Activated naive CD4-positive, alpha-beta T cell treated with Interleukin-2 at 50 U/mL for 16 hours (primary cell): ENCODE measurements around the gene FANCL.
"Not testable (repeated sequence)": the region's sequence is repeated elsewhere in the genome, so short reads cannot be mapped to it uniquely, and the experiment has no call there.

Experiments used
- DNase-seq: peaks from one replicate; pipeline ENCODE4 v3.0.0-alpha.2; 2020

Gene FANCL

GRCh38 chr2:58138396-58139030 is 102.6 kb downstream of the FANCL start:
- no peak for DNase-seq

DNA sequence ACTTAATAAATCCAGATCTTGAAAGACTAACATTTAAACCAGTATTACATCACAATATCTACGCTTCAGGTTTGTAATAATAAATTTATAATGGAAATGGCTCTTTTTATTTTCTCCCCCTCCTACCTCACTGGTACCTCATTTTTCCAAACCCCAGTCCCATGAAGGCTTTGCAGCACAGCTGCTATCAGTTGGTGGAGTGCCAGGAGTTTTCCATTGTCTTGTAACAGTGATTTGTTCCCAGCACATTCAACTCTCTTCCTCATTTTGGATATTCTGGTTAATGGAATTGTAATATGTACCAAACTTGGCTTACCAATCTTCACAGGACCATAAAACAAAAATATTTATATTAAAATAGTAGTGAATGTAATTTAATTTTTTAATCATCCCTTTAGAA is 103.3 kb downstream of the FANCL start:
- no peak for DNase-seq

DNA sequence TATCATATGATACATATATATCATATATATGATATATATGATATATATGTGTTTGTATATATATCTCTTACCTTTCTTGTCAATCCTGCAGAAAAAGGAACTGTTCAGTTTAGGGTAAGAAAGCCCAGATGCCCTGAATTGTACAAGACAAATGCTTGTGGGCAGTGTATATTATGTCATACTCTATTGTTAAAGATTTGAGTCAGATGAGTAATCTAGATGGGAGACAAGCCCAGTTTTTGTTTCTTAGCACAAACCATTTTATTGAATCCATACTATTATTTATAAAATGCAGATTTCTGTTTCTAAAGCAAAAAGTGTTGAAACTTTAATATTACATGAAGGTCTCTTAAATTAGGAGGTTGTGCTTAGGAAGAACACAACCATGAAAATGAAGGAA is 103.9 kb downstream of the FANCL start:
- no peak for DNase-seq

DNA sequence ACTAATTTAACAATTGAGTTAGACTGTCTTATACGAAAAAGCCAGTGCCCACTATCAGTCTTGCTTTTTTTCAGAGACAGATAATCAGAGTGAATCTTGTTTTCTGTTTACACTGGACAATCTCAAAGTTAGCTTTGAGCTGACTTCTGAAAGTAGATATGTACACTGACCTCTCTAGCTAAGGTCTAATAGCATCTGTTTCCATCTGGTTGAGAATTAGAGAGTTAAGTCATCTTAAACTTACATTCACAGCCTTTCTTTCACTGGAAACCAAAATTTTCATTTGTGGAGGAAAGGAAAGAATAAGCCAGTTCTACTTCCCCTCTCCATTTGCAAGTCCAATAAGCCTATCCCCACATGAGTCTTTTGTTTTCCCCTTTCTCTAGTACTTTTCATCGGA is 105.3 kb downstream of the FANCL start:
- no peak for DNase-seq

DNA sequence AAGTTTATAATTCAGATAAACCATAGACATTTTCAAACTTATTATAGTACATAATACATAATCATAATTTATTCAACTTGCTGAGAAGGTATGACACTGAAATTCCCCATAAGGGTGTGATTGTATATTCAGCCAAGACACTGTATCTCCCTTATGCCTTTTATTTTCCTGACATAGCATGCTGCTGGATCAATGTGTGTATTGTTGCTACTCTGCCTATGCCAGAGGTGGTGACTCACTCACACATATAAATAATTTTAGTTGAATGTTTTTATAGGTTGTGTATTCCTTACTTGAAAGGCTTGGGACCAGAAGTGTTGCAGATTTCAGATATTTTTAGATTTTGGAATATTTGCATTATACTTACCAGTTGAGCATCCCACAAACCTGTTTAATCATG is 107.7 kb downstream of the FANCL start:
- DNase-seq, result no peak

- DNase-seq, result no peak
Observed at GRCh38 chr2:58131191-58132011, 109.7 kb downstream of the FANCL start.

GRCh38 chr2:58130238-58130637 is 110.9 kb downstream of the FANCL start:
- DNase-seq, result no peak

- no peak for DNase-seq
Observed at GRCh38 chr2:58127111-58127510, 114.0 kb downstream of the FANCL start.

- DNase-seq, result no peak
Observed at GRCh38 chr2:58122540-58122939, 118.6 kb downstream of the FANCL start.

GRCh38 chr2:58122040-58122439 is 119.1 kb downstream of the FANCL start:
- no peak for DNase-seq

GRCh38 chr2:58120626-58121229 is 120.4 kb downstream of the FANCL start:
- no peak for DNase-seq

DNA sequence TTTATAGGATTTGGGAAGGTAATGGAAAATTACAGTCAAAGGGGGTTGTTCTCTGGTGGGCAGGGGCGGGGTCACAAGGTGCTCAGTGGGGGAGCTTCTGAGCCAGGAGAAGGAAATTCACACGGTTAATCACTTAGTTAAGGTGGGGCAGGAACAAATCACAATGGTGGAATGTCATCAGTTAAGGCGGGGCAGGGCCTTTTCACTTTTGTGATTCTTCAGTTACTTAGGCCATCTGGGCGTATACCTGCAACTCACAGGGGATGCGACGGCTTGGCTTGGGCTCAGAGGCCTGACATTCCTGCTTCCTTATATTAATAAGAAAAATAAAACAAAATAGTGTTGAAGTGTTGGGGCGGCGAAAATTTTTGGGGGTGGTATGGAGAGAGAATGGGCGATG is 127.6 kb downstream of the FANCL start:
- not testable (repeated sequence) for DNase-seq

GRCh38 chr2:58110765-58111164 is 130.4 kb downstream of the FANCL start:
- no peak for DNase-seq

GRCh38 chr2:58109481-58109880 is 131.6 kb downstream of the FANCL start:
- no peak for DNase-seq
